Measurements from ENCODE around the gene ALPI.
"Not testable (repeated sequence)": the region's sequence is repeated elsewhere in the genome, so short reads cannot be mapped to it uniquely, and the experiment has no call there.

The ALPI gene

DNA sequence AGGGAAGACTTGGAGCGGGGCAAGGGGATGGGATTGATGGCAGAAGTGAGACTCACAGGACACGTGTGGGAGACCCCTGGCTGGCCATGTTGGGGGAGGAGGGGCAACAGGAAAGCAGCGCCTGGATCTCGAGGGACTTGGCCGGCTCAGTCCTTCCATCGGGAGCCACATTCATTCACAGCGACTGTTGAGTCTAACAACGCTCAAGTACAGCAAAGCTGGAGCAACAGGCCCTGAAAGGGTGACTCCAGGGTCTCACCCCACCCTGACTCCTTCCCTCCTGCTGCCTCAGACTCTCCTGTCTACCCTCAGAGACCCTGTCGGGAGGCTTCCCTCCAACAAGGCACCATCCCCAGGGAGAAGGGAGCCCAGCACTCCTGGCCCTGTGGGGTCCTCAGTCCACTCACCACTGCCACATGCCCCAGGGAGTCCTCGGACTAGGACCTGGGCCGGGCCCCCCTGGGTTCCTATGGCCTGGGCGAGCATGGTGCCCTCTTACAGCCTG, 14.8 kb upstream of the ALPI start:
- TF ChIP-seq, protein P1, sequence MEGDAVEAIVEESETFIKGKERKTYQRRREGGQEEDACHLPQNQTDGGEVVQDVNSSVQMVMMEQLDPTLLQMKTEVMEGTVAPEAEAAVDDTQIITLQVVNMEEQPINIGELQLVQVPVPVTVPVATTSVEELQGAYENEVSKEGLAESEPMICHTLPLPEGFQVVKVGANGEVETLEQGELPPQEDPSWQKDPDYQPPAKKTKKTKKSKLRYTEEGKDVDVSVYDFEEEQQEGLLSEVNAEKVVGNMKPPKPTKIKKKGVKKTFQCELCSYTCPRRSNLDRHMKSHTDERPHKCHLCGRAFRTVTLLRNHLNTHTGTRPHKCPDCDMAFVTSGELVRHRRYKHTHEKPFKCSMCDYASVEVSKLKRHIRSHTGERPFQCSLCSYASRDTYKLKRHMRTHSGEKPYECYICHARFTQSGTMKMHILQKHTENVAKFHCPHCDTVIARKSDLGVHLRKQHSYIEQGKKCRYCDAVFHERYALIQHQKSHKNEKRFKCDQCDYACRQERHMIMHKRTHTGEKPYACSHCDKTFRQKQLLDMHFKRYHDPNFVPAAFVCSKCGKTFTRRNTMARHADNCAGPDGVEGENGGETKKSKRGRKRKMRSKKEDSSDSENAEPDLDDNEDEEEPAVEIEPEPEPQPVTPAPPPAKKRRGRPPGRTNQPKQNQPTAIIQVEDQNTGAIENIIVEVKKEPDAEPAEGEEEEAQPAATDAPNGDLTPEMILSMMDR (conservative IDR thresholded peaks at IDR 0.05; ENCODE audit: control insufficient read depth, insufficient read depth, low read depth, low read length), result no peak
- no peak overlapping the region for H3K4me3 ChIP-seq (ENCODE audit: control insufficient read depth, low read depth, low read length)
- no peak for DNase-seq (ENCODE audit: low read depth)

DNA sequence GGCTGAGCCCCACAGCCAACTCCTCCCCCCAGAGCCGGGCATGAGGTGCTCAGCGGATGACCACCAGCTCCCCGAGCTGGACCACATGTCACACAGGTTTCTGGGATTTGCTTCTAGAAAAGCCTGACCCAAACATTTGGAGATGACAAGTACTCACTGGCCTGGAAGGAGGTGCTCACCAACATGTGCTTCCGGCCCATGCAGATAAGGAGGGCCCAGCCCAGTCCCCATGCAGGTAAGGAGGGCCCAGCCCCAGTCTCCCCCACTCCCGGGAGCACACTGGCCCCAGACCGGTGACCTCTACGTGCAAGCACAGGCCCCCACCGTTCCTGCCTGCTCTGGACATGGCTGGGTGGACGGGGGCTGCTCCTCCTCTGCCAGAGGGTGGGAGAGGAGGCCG, 14.0 kb upstream of the ALPI start:
- not testable (repeated sequence) for DNase-seq (ENCODE audit: low read depth); H3K4me3 ChIP-seq (ENCODE audit: control insufficient read depth, low read depth, low read length)

DNA sequence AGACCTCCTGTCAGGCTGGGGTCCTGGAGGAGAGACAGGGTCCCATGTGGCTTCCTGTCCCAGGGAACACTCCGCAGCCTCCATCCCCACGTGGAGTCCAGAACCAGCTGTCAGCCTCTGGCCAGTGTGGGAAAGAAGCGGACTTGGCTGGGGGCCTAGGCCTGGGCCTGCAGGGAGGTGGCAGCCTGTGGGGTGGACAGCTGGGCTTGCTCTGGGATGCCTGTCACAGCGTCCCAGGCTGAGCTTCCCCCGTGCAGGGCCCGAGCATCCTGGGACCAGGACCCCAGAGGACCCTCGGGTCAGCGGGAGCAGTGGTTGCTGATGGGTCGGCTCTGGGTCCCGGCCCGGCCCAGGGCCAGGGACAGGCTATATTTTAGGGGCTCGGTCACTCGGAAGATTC, 13.5 kb upstream of the ALPI start:
- DNase-seq (ENCODE audit: low read depth), result not testable (repeated sequence)

GRCh38 chr2:232443047-232443446, 12.9 kb upstream of the ALPI start:
- not testable (repeated sequence) for DNase-seq (ENCODE audit: low read depth); H3K4me3 ChIP-seq (ENCODE audit: control insufficient read depth, low read depth, low read length)

More for the DNA sequence above, 13.5 kb upstream of the ALPI start:
- not testable (repeated sequence) for H3K4me3 ChIP-seq (ENCODE audit: control insufficient read depth, low read depth, low read length)

DNA sequence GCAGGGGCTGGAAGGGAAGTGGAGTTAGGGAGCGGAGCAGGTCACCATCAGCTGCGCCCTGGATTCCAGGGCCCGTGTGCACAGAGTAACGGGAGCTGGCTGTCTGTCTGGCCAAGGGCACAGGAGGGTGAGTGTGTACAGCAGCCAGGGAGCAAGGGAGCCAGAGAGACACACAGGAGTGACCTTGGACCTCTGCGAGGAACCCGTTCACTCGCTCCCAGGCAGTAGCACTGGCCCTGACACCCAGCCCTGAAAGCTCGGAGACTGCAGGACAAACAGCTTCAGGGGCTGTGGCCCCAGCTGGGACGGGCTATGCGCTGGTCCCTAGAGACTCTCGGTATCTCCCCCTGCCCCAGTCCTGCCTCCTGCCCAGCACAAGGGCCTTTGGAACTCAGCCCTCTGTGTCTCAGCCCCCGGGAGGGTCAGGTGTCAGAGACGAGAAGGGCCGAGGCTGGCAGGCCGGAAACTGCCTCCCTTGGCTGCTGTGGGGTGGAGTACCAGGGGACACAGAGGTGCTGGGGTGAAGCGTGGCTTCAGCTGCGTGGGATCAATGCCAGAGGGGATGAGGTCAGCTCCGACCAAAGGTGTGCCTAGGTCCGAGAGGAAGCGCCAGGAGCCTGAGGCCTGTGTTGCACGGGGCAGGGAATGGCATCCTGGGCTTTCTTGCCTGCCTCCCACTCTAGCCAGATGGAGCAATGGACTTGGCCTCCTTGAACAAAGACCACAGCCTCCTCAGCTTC, 12.1 kb upstream of the ALPI start:
- H3K4me3 ChIP-seq (ENCODE audit: control insufficient read depth, low read depth, low read length); DNase-seq (ENCODE audit: low read depth): not testable (repeated sequence)

DNA sequence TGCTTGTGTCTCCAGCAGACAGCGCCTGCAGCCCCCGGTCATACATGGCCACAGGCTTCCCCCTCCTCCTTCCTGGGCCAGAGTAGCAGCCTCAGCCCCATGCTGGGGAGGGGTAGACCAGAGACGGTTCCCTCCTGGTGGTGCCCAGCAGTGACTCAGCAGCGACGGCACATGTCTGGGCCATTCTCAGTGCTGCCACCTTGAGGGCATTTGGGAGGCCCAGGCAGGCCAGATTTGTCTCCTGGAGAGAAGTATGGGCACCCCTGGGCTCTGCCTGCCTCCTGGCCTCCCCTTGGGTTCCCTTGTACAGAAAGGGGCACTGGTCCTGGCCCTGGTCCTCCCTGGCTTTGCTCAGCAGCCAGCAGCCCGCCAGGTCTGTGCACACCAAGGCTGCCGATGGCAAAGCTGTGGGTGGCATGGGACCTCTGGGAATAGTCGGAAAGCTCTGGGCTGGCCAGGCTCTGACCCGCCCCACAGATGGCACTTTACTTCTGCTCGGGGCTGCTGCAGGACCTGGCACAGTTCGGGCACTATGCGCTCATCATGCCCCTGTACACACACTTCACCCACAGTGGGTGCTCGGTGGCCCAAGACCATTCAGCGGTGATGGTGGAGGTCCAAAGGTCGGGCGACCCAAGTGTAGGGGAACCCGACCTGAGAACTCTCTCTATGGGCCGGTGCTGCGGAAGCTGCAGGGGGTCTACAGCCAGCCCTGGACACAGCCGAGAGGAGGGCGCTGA, 11.4 kb upstream of the ALPI start:
- H3K4me3 ChIP-seq (ENCODE audit: control insufficient read depth, low read depth, low read length), result no peak overlapping the region
- TF ChIP-seq, protein P1 (conservative IDR thresholded peaks at IDR 0.05; ENCODE audit: control insufficient read depth, insufficient read depth, low read depth, low read length), result peak; percentile 80
- peak; percentile 67 for DNase-seq (ENCODE audit: low read depth)

- H3K4me3 ChIP-seq (ENCODE audit: control insufficient read depth, low read depth, low read length); DNase-seq (ENCODE audit: low read depth): not testable (repeated sequence)
Measured at GRCh38 chr2:232445149-232445885, 10.6 kb upstream of the ALPI start.

GRCh38 chr2:232446266-232446777, 9.6 kb upstream of the ALPI start:
- not testable (repeated sequence) for DNase-seq (ENCODE audit: low read depth); H3K4me3 ChIP-seq (ENCODE audit: control insufficient read depth, low read depth, low read length)

DNA sequence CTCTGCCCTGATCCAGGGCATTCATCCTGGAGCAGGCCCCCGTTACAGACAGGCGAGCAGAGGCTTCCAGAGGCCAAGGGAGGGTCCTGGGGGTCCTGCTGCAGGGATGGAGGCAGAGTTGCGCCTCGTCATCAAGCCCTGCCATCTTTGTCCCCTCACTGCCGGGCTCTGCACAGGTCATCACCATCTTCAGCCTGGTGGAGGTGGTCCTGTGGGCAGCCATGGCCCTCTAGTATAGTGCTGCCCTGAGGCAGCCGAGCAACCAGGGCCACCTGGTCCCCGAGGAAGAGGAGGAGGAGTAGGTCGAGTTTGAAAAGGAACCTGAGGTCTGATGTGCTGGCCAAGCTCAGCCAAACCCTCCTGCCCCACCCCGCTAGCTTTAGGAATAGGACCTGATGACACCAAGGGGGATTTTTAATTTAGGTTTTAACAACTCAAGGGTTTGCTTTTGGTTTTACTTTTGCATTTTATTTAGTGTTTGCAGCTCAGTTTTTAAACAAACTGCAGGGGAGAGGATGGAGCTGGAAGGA, 8.8 kb upstream of the ALPI start:
- DNase-seq (ENCODE audit: low read depth), result no peak
- no peak overlapping the region for H3K4me3 ChIP-seq (ENCODE audit: control insufficient read depth, low read depth, low read length)
- TF ChIP-seq, protein P1 (conservative IDR thresholded peaks at IDR 0.05; ENCODE audit: control insufficient read depth, insufficient read depth, low read depth, low read length), result no peak

Data from fibroblast of mammary gland (primary cell).